GM12878 (cell line): ENCODE data around the gene CASK. TPM values are rescaled to one million over a fixed set of nuclear protein-coding genes. Genes with fewer than 3 reads are reported as not detected.

Experiments used
- ATAC-seq: fragments of 200-7000 bp; cut with Tn5 transposase; 3 replicates; pipeline ENCODE4 v1.9.1; 2020; ENCODE audit warnings: mild to moderate bottlenecking, moderate library complexity
- BruUV-seq: library from RNA; stranded (reverse); fragments of 400-500 nt; replicated peaks from 2 replicates; lab custom pipeline; 2021; lab: Mats Ljungman, UMichigan
- CTCF ChIA-PET: fragments of 300-600 bp; sonication (Branson Sonifier 250); formaldehyde crosslinking; extraction: SDS; loops from one replicate; lab custom pipeline; 2021; ENCODE audit warnings: inconsistent platforms; lab: Yijun Ruan, JAX
- POLR2A ChIA-PET: fragments of 350-600 bp; formaldehyde crosslinking; extraction: SDS; loops from one replicate; lab custom pipeline; 2021; ENCODE audit warnings: inconsistent platforms; lab: Charles Lee
- RAD21 ChIA-PET: fragments of 300-600 bp; sonication (Branson Sonifier 250); formaldehyde crosslinking; loops from one replicate; lab custom pipeline; 2023; ENCODE audit warnings: antibody characterized with exemption; ENCODE audit not compliant: unreplicated experiment; lab: Charles Lee
- SMC1A ChIA-PET: fragments of 300-600 bp; sonication (Branson Sonifier 250); formaldehyde crosslinking; loops from one replicate; lab custom pipeline; 2023; ENCODE audit not compliant: unreplicated experiment, uncharacterized antibody; lab: Charles Lee
- DNase-seq: peaks from one replicate; pipeline ENCODE4 v3.0.0-alpha.2; 2011; ENCODE audit warnings: low read depth, low spot score
- FAIRE-seq: peaks from 3 replicates; lab custom pipeline; 2011; peaks lifted over from hg19 to GRCh38; lab: Jason Lieb, UNC
- H2AFZ ChIP-seq: 2 replicates; pipeline ENCODE4 v1.6.0; 2011; ENCODE audit warnings: low read depth, low read length, control low read depth; ENCODE audit not compliant: control insufficient read depth
- H3K27ac ChIP-seq: 2 replicates; pipeline ENCODE4 v1.5.1; 2011; ENCODE audit warnings: control low read depth; ENCODE audit not compliant: control insufficient read depth, insufficient read depth
- H3K27me3 ChIP-seq, 2 experiments: replicated peaks in 1 of 2; 2 replicates each; pipeline versions ENCODE4 v1.6.0 to v1.6.1; 2011; ENCODE audit warnings: low read length in 1 of 2; ENCODE audit not compliant: control insufficient read depth in 2 of 2, insufficient read depth in 2 of 2
- H3K36me3 ChIP-seq, 2 experiments: 2 replicates each; pipeline ENCODE4 v1.5.1; 2011; ENCODE audit warnings: low read length in 1 of 2; ENCODE audit not compliant: control insufficient read depth in 2 of 2, insufficient read depth in 2 of 2
- H3K4me1 ChIP-seq: 2 replicates; pipeline ENCODE4 v1.6.1; 2011; ENCODE audit warnings: mild to moderate bottlenecking, low read length, moderate library complexity, mixed read lengths; ENCODE audit not compliant: control insufficient read depth, insufficient read depth
- H3K4me2 ChIP-seq: 2 replicates; pipeline ENCODE4 v1.6.0; 2011; ENCODE audit warnings: control low read depth; ENCODE audit not compliant: control insufficient read depth, insufficient read depth
- H3K4me3 ChIP-seq: fragments of 200-600 bp; sonication (generic); 2 replicates; pipeline ENCODE4 v1.5.1; 2016
- H3K79me2 ChIP-seq: 2 replicates; pipeline ENCODE4 v1.6.0; 2011; ENCODE audit warnings: low read length; ENCODE audit not compliant: control insufficient read depth, insufficient read depth
- H3K9ac ChIP-seq: 2 replicates; pipeline ENCODE4 v1.8.0; 2011; ENCODE audit warnings: low read length, control low read depth, mixed read lengths; ENCODE audit not compliant: control insufficient read depth, insufficient read depth
- H3K9me3 ChIP-seq: replicated peaks from 3 replicates; pipeline ENCODE4 v1.5.1; 2011; ENCODE audit warnings: mild to moderate bottlenecking, low read length; ENCODE audit not compliant: control insufficient read depth, insufficient read depth
- H4K20me1 ChIP-seq: 2 replicates; pipeline ENCODE4 v1.6.0; 2011; ENCODE audit not compliant: control insufficient read depth, insufficient read depth
- BACH1 ChIP-seq: fragments of 450-650 bp; IDR thresholded peaks from 2 replicates; pipeline ENCODE4 v1.6.1; 2017; ENCODE audit warnings: mild to moderate bottlenecking, borderline replicate concordance
- CHD4 ChIP-seq: fragments of 200-600 bp; sonication (generic); IDR thresholded peaks from 2 replicates; pipeline ENCODE4 v1.6.1; 2016; ENCODE audit warnings: mild to moderate bottlenecking
- CTCF ChIP-seq, 3 experiments: IDR thresholded peaks in 2 of 3; conservative IDR thresholded peaks in 1 of 3; 2 replicates each; pipeline ENCODE4 v1.5.1; 2011; ENCODE audit warnings: low read depth in 3 of 3, low read length in 3 of 3, mild to moderate bottlenecking in 3 of 3, control low read depth in 2 of 3, moderate library complexity in 2 of 3, inconsistent platforms in 1 of 3, mixed read lengths in 1 of 3; ENCODE audit not compliant: control insufficient read depth in 2 of 3, insufficient read depth in 1 of 3; ENCODE audit errors: extremely low read depth in 1 of 3
- EP300 ChIP-seq, 2 experiments: fragments of 150-350 bp in 1 of 2; IDR thresholded peaks; 2 replicates each; pipeline ENCODE4 v1.6.1; 2011 to 2012; ENCODE audit warnings: low read depth in 2 of 2, low read length in 2 of 2, borderline replicate concordance in 1 of 2, improper control_type of control experiment in 1 of 2, inconsistent platforms in 1 of 2; ENCODE audit not compliant: control insufficient read depth in 1 of 2
- KDM1A ChIP-seq: fragments of 200-600 bp; sonication (generic); IDR thresholded peaks from 2 replicates; pipeline ENCODE4 v1.6.1; 2016; ENCODE audit warnings: borderline replicate concordance
- NR2C1 ChIP-seq: fragments of 450-650 bp; IDR thresholded peaks from 2 replicates; pipeline ENCODE4 v1.6.1; 2017; ENCODE audit warnings: antibody characterized with exemption, mild to moderate bottlenecking, moderate library complexity
- RFX5 ChIP-seq: IDR thresholded peaks from 2 replicates; pipeline ENCODE4 v1.6.1; 2011; ENCODE audit warnings: low read depth, low read length, improper control_type of control experiment
- TARDBP ChIP-seq: IDR thresholded peaks from 2 replicates; pipeline ENCODE4 v1.6.1; 2016; ENCODE audit warnings: borderline replicate concordance
- WRNIP1 ChIP-seq: IDR thresholded peaks from 2 replicates; pipeline ENCODE4 v1.6.1; 2011; ENCODE audit warnings: low read depth, low read length, improper control_type of control experiment, borderline replicate concordance
- ZBED1 ChIP-seq: IDR thresholded peaks from 2 replicates; pipeline ENCODE4 v1.6.1; 2016; ENCODE audit warnings: borderline replicate concordance
- ZNF217 ChIP-seq: fragments of 450-650 bp; IDR thresholded peaks from 2 replicates; pipeline ENCODE4 v1.6.1; 2017; ENCODE audit warnings: antibody characterized with exemption, mild to moderate bottlenecking
- whole genome bisulfite sequencing: methylation state at CpG from one replicate; pipeline ENCODE4 v1.1.6; 2016; ENCODE audit warnings: low lambda C conversion rate; ENCODE audit not compliant: insufficient replicate concordance, insufficient coverage; ENCODE audit errors: missing lambda C conversion rate; 5-methylcytosine and 5-hydroxymethylcytosine counted together
- in situ Hi-C: fragments of 300-500 bp; cut with MboI; formaldehyde crosslinking; loops from 9 replicates; pipeline ENCODE4 v1.14.3; 2018; ENCODE audit warnings: mixed read lengths
- intact Hi-C: fragments of 100-400 bp; cut with micrococcal nuclease; formaldehyde crosslinking; loops from one replicate; pipeline ENCODE4 v1.14.2; 2022; ENCODE audit not compliant: unreplicated experiment
- polyA plus RNA-seq, 11 experiments: library from polyadenylated mRNA; depleted of rRNA in 4 of 11; unstranded in 6 of 11; stranded (reverse) in 5 of 11; fragments of >200 nt; fragmentation: Nextera tagmentation in 4 of 11; fragmentation: Illumina TruSeq in 1 of 11; extraction: Ambion mirVana in 4 of 11; extraction: Trizol in 1 of 11; gene quantifications; 1 replicate in 1 of 11; 2 replicates in 10 of 11; pipeline versions ENCODE4 v1.2.1 to v1.2.3, GENCODE V29; 2011 to 2016; ENCODE audit warnings: inconsistent platforms in 2 of 11, missing spikeins in 2 of 11, low read depth in 1 of 11
- total RNA-seq, 4 experiments: library from RNA; depleted of rRNA in 3 of 4; stranded (reverse); fragments of >200 nt in 3 of 4; fragmentation: Illumina TruSeq in 1 of 4; extraction: Trizol in 1 of 4; gene quantifications; 2 replicates each; pipeline versions ENCODE4 v1.2.1 to v1.2.3, GENCODE V29; 2013 to 2021
- TF ChIP-seq, protein P1 (sequence below): IDR thresholded peaks from 2 replicates; pipeline ENCODE4 v1.6.1; 2012; ENCODE audit warnings: improper control_type of control experiment, low read depth, low read length; ENCODE audit not compliant: insufficient replicate concordance
- TF ChIP-seq, protein P2 (sequence below): IDR thresholded peaks from 2 replicates; pipeline ENCODE4 v1.6.1; 2011; ENCODE audit warnings: low read depth, low read length, improper control_type of control experiment, borderline replicate concordance

Gene CASK
- total and polyA plus RNA-seq, 10 of the 15 experiments (the other 5 are each of a cell fraction or from before 2014, with no cell fraction given): 0.60 to 45.9 (median 4.8) TPM

- TF ChIP-seq, protein P1, sequence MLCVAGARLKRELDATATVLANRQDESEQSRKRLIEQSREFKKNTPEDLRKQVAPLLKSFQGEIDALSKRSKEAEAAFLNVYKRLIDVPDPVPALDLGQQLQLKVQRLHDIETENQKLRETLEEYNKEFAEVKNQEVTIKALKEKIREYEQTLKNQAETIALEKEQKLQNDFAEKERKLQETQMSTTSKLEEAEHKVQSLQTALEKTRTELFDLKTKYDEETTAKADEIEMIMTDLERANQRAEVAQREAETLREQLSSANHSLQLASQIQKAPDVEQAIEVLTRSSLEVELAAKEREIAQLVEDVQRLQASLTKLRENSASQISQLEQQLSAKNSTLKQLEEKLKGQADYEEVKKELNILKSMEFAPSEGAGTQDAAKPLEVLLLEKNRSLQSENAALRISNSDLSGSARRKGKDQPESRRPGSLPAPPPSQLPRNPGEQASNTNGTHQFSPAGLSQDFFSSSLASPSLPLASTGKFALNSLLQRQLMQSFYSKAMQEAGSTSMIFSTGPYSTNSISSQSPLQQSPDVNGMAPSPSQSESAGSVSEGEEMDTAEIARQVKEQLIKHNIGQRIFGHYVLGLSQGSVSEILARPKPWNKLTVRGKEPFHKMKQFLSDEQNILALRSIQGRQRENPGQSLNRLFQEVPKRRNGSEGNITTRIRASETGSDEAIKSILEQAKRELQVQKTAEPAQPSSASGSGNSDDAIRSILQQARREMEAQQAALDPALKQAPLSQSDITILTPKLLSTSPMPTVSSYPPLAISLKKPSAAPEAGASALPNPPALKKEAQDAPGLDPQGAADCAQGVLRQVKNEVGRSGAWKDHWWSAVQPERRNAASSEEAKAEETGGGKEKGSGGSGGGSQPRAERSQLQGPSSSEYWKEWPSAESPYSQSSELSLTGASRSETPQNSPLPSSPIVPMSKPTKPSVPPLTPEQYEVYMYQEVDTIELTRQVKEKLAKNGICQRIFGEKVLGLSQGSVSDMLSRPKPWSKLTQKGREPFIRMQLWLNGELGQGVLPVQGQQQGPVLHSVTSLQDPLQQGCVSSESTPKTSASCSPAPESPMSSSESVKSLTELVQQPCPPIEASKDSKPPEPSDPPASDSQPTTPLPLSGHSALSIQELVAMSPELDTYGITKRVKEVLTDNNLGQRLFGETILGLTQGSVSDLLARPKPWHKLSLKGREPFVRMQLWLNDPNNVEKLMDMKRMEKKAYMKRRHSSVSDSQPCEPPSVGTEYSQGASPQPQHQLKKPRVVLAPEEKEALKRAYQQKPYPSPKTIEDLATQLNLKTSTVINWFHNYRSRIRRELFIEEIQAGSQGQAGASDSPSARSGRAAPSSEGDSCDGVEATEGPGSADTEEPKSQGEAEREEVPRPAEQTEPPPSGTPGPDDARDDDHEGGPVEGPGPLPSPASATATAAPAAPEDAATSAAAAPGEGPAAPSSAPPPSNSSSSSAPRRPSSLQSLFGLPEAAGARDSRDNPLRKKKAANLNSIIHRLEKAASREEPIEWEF: no peak
- TF ChIP-seq BACH1 (no peak), NR2C1 (no peak)
- TF ChIP-seq, protein P2, sequence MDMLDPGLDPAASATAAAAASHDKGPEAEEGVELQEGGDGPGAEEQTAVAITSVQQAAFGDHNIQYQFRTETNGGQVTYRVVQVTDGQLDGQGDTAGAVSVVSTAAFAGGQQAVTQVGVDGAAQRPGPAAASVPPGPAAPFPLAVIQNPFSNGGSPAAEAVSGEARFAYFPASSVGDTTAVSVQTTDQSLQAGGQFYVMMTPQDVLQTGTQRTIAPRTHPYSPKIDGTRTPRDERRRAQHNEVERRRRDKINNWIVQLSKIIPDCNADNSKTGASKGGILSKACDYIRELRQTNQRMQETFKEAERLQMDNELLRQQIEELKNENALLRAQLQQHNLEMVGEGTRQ: no peak
- TF ChIP-seq, all 136 proteins: peak for 0
Measured at GRCh38 chrX:41666251-41666650, 257.1 kb downstream of the CASK start (continued).

DNA sequence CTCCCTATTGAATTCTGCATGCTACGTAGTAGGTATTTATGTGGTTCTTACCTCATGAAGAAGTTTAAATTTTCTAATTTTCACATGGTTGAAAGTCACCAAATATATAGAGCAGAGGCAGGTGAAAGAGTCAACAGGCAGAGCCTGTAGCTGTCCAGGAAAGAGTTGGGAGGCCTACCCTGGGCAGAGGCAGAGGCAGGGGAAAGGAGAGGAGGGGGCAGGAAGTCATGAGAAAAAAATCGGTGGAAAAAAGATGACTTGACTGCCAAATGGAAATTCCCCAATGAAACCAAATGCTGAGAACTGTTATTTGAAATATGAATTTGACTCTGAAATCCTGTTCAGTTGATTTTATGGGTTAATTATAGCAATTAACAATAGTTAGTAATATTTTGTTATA, 257.7 kb downstream of the CASK start:
- DNase-seq (no peak), FAIRE-seq (no peak), ATAC-seq (no peak)
- Histone ChIP-seq H3K9ac (no peak overlapping the region), H3K79me2 (no peaks in the 10 kb centered on the region), H3K4me1 (0 out of 2 replicates have a peak, but pooled peaks cover 4% of the 10 kb centered on the region), H3K4me2 (no peak overlapping the region), H3K27ac (no peak overlapping the region), H3K27me3 (no peaks in the 10 kb centered on the region), H2AFZ (no peak overlapping the region), H3K36me3 (no peaks in the 10 kb centered on the region), H3K9me3 (no peaks in the 10 kb centered on the region), H4K20me1 (0 out of 2 replicates have a peak, but pooled peaks cover 3% of the 10 kb centered on the region), H3K4me3 (no peak overlapping the region)
- intact Hi-C loops: no loop called here
- POLR2A ChIA-PET: no interaction called here
- RAD21 ChIA-PET: interaction anchor here (0.6 kb wide), 1 partner anchor 91 kb away, joined by 3 read pairs; no protein-coding TSS in a partner anchor
- in situ Hi-C loops: no loop called here
- no TSS peak for BruUV-seq
- CTCF ChIA-PET: no interaction called here
- SMC1A ChIA-PET: interaction anchor here (1.1 to 1.8 kb wide), 4 partner anchors 21 to 53 kb away, joined by 3 to 7 read pairs (median 5); partner anchors contain the start of gene GPR34
- WGBS: 47% methylated on average over 2 of the region's 2 CpGs
- no peak for TF ChIP-seq KDM1A
- no peak for TF ChIP-seq EP300 (IDR thresholded peaks at IDR 0.05; ENCODE audit: borderline replicate concordance in 1 of 2, control insufficient read depth in 1 of 2, low read depth in 2 of 2, low read length in 2 of 2)
- TF ChIP-seq RFX5: no peak
- no peak for TF ChIP-seq CHD4
- TF ChIP-seq CTCF (IDR thresholded peaks at IDR 0.05 in 2 of 3, conservative IDR thresholded peaks at IDR 0.05 in 1 of 3; ENCODE audit: control insufficient read depth in 2 of 3, extremely low read depth in 1 of 3, insufficient read depth in 1 of 3, low read depth in 3 of 3, low read length in 3 of 3): no peak
- TF ChIP-seq TARDBP: no peak
- TF ChIP-seq ZBED1: no peak
- TF ChIP-seq ZNF217: no peak
- TF ChIP-seq WRNIP1: no peak
